Stomach (tissue), 4 donors: ENCODE results near the gene RBBP8NL.

Experiments
- CTCF ChIP-seq, 7 experiments: fragments of 450-650 bp in 4 of 7; fragments of 200-600 bp in 3 of 7; sonication (generic) in 3 of 7; IDR thresholded peaks; one replicate each; pipeline ENCODE4 v1.5.1; 2016 to 2019; ENCODE audit warnings: antibody characterized with exemption in 7 of 7, control low read depth in 2 of 7, mild to moderate bottlenecking in 1 of 7
- POLR2AphosphoS5 ChIP-seq, 3 donors: sonication (generic); formaldehyde crosslinking; IDR thresholded peaks; one replicate each; pipeline ENCODE4 v1.6.1; 2016; ENCODE audit warnings: antibody characterized with exemption in 3 of 3

- TF ChIP-seq CTCF (IDR thresholded peaks at IDR 0.05) = no peak
- TF ChIP-seq POLR2AphosphoS5 (IDR thresholded peaks at IDR 0.05) = no peak
These were observed 33.3 kb upstream of the RBBP8NL start for GRCh38 chr20:62460678-62461077.
